ENCODE data around the gene CDH15.

The CDH15 gene

GRCh38 chr16:89171216-89172170 is at the start of gene CDH15:
Gene CDH15 (plus strand): TSS chr16:89171748. CDS start chr16:89171832, 84 bp downstream.
- peak; percentile 74 for DNase-seq

GRCh38 chr16:89122322-89122851 is 49.2 kb upstream of the CDH15 start:
- DNase-seq: no peak

GRCh38 chr16:89123001-89123830 is 48.3 kb upstream of the CDH15 start:
- no peak for DNase-seq

- DNase-seq: no peak
Observed at GRCh38 chr16:89123831-89124100, 47.8 kb upstream of the CDH15 start.

GRCh38 chr16:89129378-89129777 is 42.2 kb upstream of the CDH15 start:
- no peak for DNase-seq

GRCh38 chr16:89130448-89130847 is 41.1 kb upstream of the CDH15 start:
- DNase-seq: no peak

GRCh38 chr16:89131783-89132182 is 39.8 kb upstream of the CDH15 start:
- no peak for DNase-seq

- DNase-seq: no peak
Observed at GRCh38 chr16:89132194-89133005, 39.1 kb upstream of the CDH15 start.

GRCh38 chr16:89133457-89134127 is 38.0 kb upstream of the CDH15 start:
- no peak for DNase-seq

GRCh38 chr16:89134269-89134668 is 37.3 kb upstream of the CDH15 start:
- DNase-seq: no peak

- DNase-seq: no peak
Observed at GRCh38 chr16:89135166-89135565, 36.4 kb upstream of the CDH15 start.

GRCh38 chr16:89135971-89136765 is 35.4 kb upstream of the CDH15 start:
- DNase-seq: no peak

- no peak for DNase-seq
Observed at GRCh38 chr16:89136931-89137330, 34.6 kb upstream of the CDH15 start.

GRCh38 chr16:89137666-89138512 is 33.7 kb upstream of the CDH15 start:
- no peak for DNase-seq

GRCh38 chr16:89138513-89138795 is 33.1 kb upstream of the CDH15 start:
- DNase-seq: no peak

- DNase-seq: no peak
Observed at GRCh38 chr16:89138843-89139520, 32.6 kb upstream of the CDH15 start.

- no peak for DNase-seq
Observed at GRCh38 chr16:89139907-89140361, 31.6 kb upstream of the CDH15 start.

GRCh38 chr16:89140401-89140800 is 31.1 kb upstream of the CDH15 start:
- DNase-seq: no peak

- DNase-seq: no peak
Observed at GRCh38 chr16:89140981-89141883, 30.3 kb upstream of the CDH15 start.
